GM12878 (cell line): ENCODE data around the gene CHRNA5. TPM values are rescaled to one million over a fixed set of nuclear protein-coding genes. Genes with fewer than 3 reads are reported as not detected.

Experiments
- ATAC-seq: fragments of 200-7000 bp; cut with Tn5 transposase; 3 replicates; pipeline ENCODE4 v1.9.1; 2020; ENCODE audit warnings: mild to moderate bottlenecking, moderate library complexity
- BruUV-seq: library from RNA; stranded (reverse); fragments of 400-500 nt; replicated peaks from 2 replicates; lab custom pipeline; 2021; lab: Mats Ljungman, UMichigan
- CTCF ChIA-PET: fragments of 300-600 bp; sonication (Branson Sonifier 250); formaldehyde crosslinking; extraction: SDS; loops from one replicate; lab custom pipeline; 2021; ENCODE audit warnings: inconsistent platforms; lab: Yijun Ruan, JAX
- POLR2A ChIA-PET: fragments of 350-600 bp; formaldehyde crosslinking; extraction: SDS; loops from one replicate; lab custom pipeline; 2021; ENCODE audit warnings: inconsistent platforms; lab: Charles Lee
- RAD21 ChIA-PET: fragments of 300-600 bp; sonication (Branson Sonifier 250); formaldehyde crosslinking; loops from one replicate; lab custom pipeline; 2023; ENCODE audit warnings: antibody characterized with exemption; ENCODE audit not compliant: unreplicated experiment; lab: Charles Lee
- SMC1A ChIA-PET: fragments of 300-600 bp; sonication (Branson Sonifier 250); formaldehyde crosslinking; loops from one replicate; lab custom pipeline; 2023; ENCODE audit not compliant: unreplicated experiment, uncharacterized antibody; lab: Charles Lee
- DNase-seq: peaks from one replicate; pipeline ENCODE4 v3.0.0-alpha.2; 2011; ENCODE audit warnings: low read depth, low spot score
- FAIRE-seq: peaks from 3 replicates; lab custom pipeline; 2011; peaks lifted over from hg19 to GRCh38; lab: Jason Lieb, UNC
- H2AFZ ChIP-seq: 2 replicates; pipeline ENCODE4 v1.6.0; 2011; ENCODE audit warnings: low read depth, low read length, control low read depth; ENCODE audit not compliant: control insufficient read depth
- H3K27ac ChIP-seq: 2 replicates; pipeline ENCODE4 v1.5.1; 2011; ENCODE audit warnings: control low read depth; ENCODE audit not compliant: control insufficient read depth, insufficient read depth
- H3K27me3 ChIP-seq, 2 experiments: replicated peaks in 1 of 2; 2 replicates each; pipeline versions ENCODE4 v1.6.0 to v1.6.1; 2011; ENCODE audit warnings: low read length in 1 of 2; ENCODE audit not compliant: control insufficient read depth in 2 of 2, insufficient read depth in 2 of 2
- H3K36me3 ChIP-seq, 2 experiments: 2 replicates each; pipeline ENCODE4 v1.5.1; 2011; ENCODE audit warnings: low read length in 1 of 2; ENCODE audit not compliant: control insufficient read depth in 2 of 2, insufficient read depth in 2 of 2
- H3K4me1 ChIP-seq: 2 replicates; pipeline ENCODE4 v1.6.1; 2011; ENCODE audit warnings: mild to moderate bottlenecking, low read length, moderate library complexity, mixed read lengths; ENCODE audit not compliant: control insufficient read depth, insufficient read depth
- H3K4me2 ChIP-seq: 2 replicates; pipeline ENCODE4 v1.6.0; 2011; ENCODE audit warnings: control low read depth; ENCODE audit not compliant: control insufficient read depth, insufficient read depth
- H3K4me3 ChIP-seq: fragments of 200-600 bp; sonication (generic); 2 replicates; pipeline ENCODE4 v1.5.1; 2016
- H3K79me2 ChIP-seq: 2 replicates; pipeline ENCODE4 v1.6.0; 2011; ENCODE audit warnings: low read length; ENCODE audit not compliant: control insufficient read depth, insufficient read depth
- H3K9ac ChIP-seq: 2 replicates; pipeline ENCODE4 v1.8.0; 2011; ENCODE audit warnings: low read length, control low read depth, mixed read lengths; ENCODE audit not compliant: control insufficient read depth, insufficient read depth
- H3K9me3 ChIP-seq: replicated peaks from 3 replicates; pipeline ENCODE4 v1.5.1; 2011; ENCODE audit warnings: mild to moderate bottlenecking, low read length; ENCODE audit not compliant: control insufficient read depth, insufficient read depth
- H4K20me1 ChIP-seq: 2 replicates; pipeline ENCODE4 v1.6.0; 2011; ENCODE audit not compliant: control insufficient read depth, insufficient read depth
- CBFB ChIP-seq: IDR thresholded peaks from 2 replicates; pipeline ENCODE4 v1.6.1; 2016; ENCODE audit warnings: antibody characterized with exemption, low read depth
- HDAC6 ChIP-seq: fragments of 200-600 bp; sonication (generic); IDR thresholded peaks from one replicate; pipeline ENCODE4 v1.8.0; 2017; ENCODE audit warnings: antibody characterized with exemption; ENCODE audit not compliant: unreplicated experiment
- NFXL1 ChIP-seq: fragments of 450-650 bp; IDR thresholded peaks from 2 replicates; pipeline ENCODE4 v1.6.1; 2017; ENCODE audit warnings: antibody characterized with exemption, mild to moderate bottlenecking, borderline replicate concordance
- NFYA ChIP-seq: IDR thresholded peaks from 2 replicates; pipeline ENCODE4 v1.6.1; 2011; ENCODE audit warnings: low read depth, mild to moderate bottlenecking, low read length, improper control_type of control experiment, borderline replicate concordance
- PAX8 ChIP-seq: fragments of 450-650 bp; IDR thresholded peaks from 2 replicates; pipeline ENCODE4 v1.6.1; 2017; ENCODE audit warnings: mild to moderate bottlenecking, moderate library complexity
- PBX3 ChIP-seq: IDR thresholded peaks from 2 replicates; pipeline ENCODE4 v1.6.1; 2011; ENCODE audit warnings: mild to moderate bottlenecking, low read depth, low read length, moderate library complexity; ENCODE audit not compliant: insufficient replicate concordance
- RAD51 ChIP-seq: fragments of 450-650 bp; IDR thresholded peaks from 2 replicates; pipeline ENCODE4 v1.6.1; 2016; ENCODE audit warnings: moderate library complexity, mild to moderate bottlenecking, inconsistent platforms
- RELA ChIP-seq: fragments of 450-650 bp; IDR thresholded peaks from 2 replicates; pipeline ENCODE4 v1.8.0; 2014; ENCODE audit warnings: borderline replicate concordance; ENCODE audit not compliant: partially characterized antibody
- TCF12 ChIP-seq: IDR thresholded peaks from 2 replicates; pipeline ENCODE4 v1.6.1; 2011; ENCODE audit warnings: low read depth, mild to moderate bottlenecking, low read length
- ZSCAN29 ChIP-seq: fragments of 450-650 bp; IDR thresholded peaks from 2 replicates; pipeline ENCODE4 v1.6.1; 2017; ENCODE audit warnings: mild to moderate bottlenecking, moderate library complexity
- WGBS: methylation state at CpG from one replicate; pipeline ENCODE4 v1.1.6; 2016; ENCODE audit warnings: low lambda C conversion rate; ENCODE audit not compliant: insufficient replicate concordance, insufficient coverage; ENCODE audit errors: missing lambda C conversion rate; 5-methylcytosine and 5-hydroxymethylcytosine counted together
- in situ Hi-C: fragments of 300-500 bp; cut with MboI; formaldehyde crosslinking; loops from 9 replicates; pipeline ENCODE4 v1.14.3; 2018; ENCODE audit warnings: mixed read lengths
- intact Hi-C: fragments of 100-400 bp; cut with micrococcal nuclease; formaldehyde crosslinking; loops from one replicate; pipeline ENCODE4 v1.14.2; 2022; ENCODE audit not compliant: unreplicated experiment
- polyA plus RNA-seq, 11 experiments: library from polyadenylated mRNA; depleted of rRNA in 4 of 11; unstranded in 6 of 11; stranded (reverse) in 5 of 11; fragments of >200 nt; fragmentation: Nextera tagmentation in 4 of 11; fragmentation: Illumina TruSeq in 1 of 11; extraction: Ambion mirVana in 4 of 11; extraction: Trizol in 1 of 11; gene quantifications; 1 replicate in 1 of 11; 2 replicates in 10 of 11; pipeline versions ENCODE4 v1.2.1 to v1.2.3, GENCODE V29; 2011 to 2016; ENCODE audit warnings: inconsistent platforms in 2 of 11, missing spikeins in 2 of 11, low read depth in 1 of 11
- total RNA-seq, 4 experiments: library from RNA; depleted of rRNA in 3 of 4; stranded (reverse); fragments of >200 nt in 3 of 4; fragmentation: Illumina TruSeq in 1 of 4; extraction: Trizol in 1 of 4; gene quantifications; 2 replicates each; pipeline versions ENCODE4 v1.2.1 to v1.2.3, GENCODE V29; 2013 to 2021

The CHRNA5 gene
- total and polyA plus RNA-seq, 10 of the 15 experiments (the other 5 are each of a cell fraction or from before 2014, with no cell fraction given) = 0.74 to 21.4 (median 12.7) TPM

- Histone ChIP-seq H3K4me1 (peaks cover 5% of the 10 kb centered on the region), H4K20me1 (no peaks in the 10 kb centered on the region), H2AFZ (no peak overlapping the region), H3K27ac (no peak overlapping the region), H3K4me2 (no peak overlapping the region), H3K9ac (no peak overlapping the region), H3K79me2 (peaks cover 8% of the 10 kb centered on the region), H3K36me3 (no peaks in the 10 kb centered on the region), H3K9me3 (no peaks in the 10 kb centered on the region), H3K4me3 (no peak overlapping the region), H3K27me3 (no peaks in the 10 kb centered on the region)
- ChIA-PET SMC1A (interaction anchor here (0.9 kb wide), 1 partner anchor 17 kb away, joined by 3 read pairs; no protein-coding TSS in a partner anchor), CTCF (interaction anchor here (0.8 to 1.2 kb wide), 2 partner anchors 31 to 47 kb away, joined by 3 read pairs; no protein-coding TSS in a partner anchor), RAD21 (no interaction called here), POLR2A (no interaction called here)
- intact Hi-C loops (no loop called here), in situ Hi-C loops (no loop called here)
- ATAC-seq (no peak), FAIRE-seq (no peak), DNase-seq (no peak)
- TF ChIP-seq RELA = no peak
- no peak for TF ChIP-seq ZSCAN29
- TF ChIP-seq TCF12 = no peak
- TF ChIP-seq PAX8 = no peak
- TF ChIP-seq NFYA = no peak
- no peak for TF ChIP-seq NFXL1
- no peak for TF ChIP-seq CBFB
- TF ChIP-seq RAD51 = no peak
- no peak for TF ChIP-seq PBX3
- no peak for TF ChIP-seq HDAC6
- WGBS = 83% methylated on average over 5 of the region's 5 CpGs
- no TSS peak for BruUV-seq
These were observed 3.8 kb upstream of the CHRNA5 start for GRCh38 chr15:78561490-78561889.
